SK-N-SH (cell line): ENCODE data around the gene TBC1D1. TPM values are rescaled to one million over a fixed set of nuclear protein-coding genes. Genes with fewer than 3 reads are reported as not detected.

ENCODE experiments used
- CTCF ChIA-PET: fragments of 300-600, 350-600 bp; formaldehyde crosslinking; extraction: SDS; loops from one replicate; lab custom pipeline; 2021; lab: Yijun Ruan, JAX
- POLR2A ChIA-PET: fragments of 350-600 bp; sonication (Branson Sonifier 250); formaldehyde crosslinking; extraction: SDS; loops from one replicate; lab custom pipeline; 2020; ENCODE audit warnings: antibody characterized with exemption, inconsistent platforms; lab: Yijun Ruan, JAX
- DNase-seq: peaks from one replicate; pipeline ENCODE4 v3.0.0; 2012
- H2AFZ ChIP-seq: fragments of 200-600 bp; sonication (generic); 2 replicates; pipeline ENCODE4 v1.8.1; 2016; ENCODE audit warnings: antibody characterized with exemption, mild to moderate bottlenecking, low read depth
- H3F3A ChIP-seq: fragments of 200-600 bp; sonication (generic); replicated peaks from 2 replicates; pipeline ENCODE3; 2016; ENCODE audit warnings: antibody characterized with exemption, mild to moderate bottlenecking; ENCODE audit not compliant: insufficient read depth
- H3K27ac ChIP-seq, 2 experiments: fragments of 200-500 bp in 1 of 2; fragments of 200-600 bp in 1 of 2; sonication (Bioruptor generic) in 1 of 2; sonication (generic), shearing (Covaris generic) in 1 of 2; 2 replicates each; pipeline versions ENCODE4 v1.5.1 to v1.6.1; 2014 to 2016; ENCODE audit warnings: low read depth in 2 of 2, inconsistent platforms in 1 of 2, low read length in 1 of 2, mild to moderate bottlenecking in 1 of 2, mixed read lengths in 1 of 2
- H3K27me3 ChIP-seq: fragments of 200-600 bp; sonication (generic), shearing (Covaris generic); 2 replicates; pipeline ENCODE4 v1.6.1; 2016; ENCODE audit warnings: mixed run types; ENCODE audit not compliant: insufficient read depth
- H3K36me3 ChIP-seq, 2 experiments: fragments of 200-500 bp in 1 of 2; fragments of 200-600 bp in 1 of 2; sonication (Bioruptor generic) in 1 of 2; sonication (generic) in 1 of 2; replicated peaks in 1 of 2; 2 replicates each; pipeline versions ENCODE3 to v1.5.1; 2014 to 2016; ENCODE audit warnings: low read length in 1 of 2, mild to moderate bottlenecking in 1 of 2; ENCODE audit not compliant: insufficient read depth in 2 of 2, control insufficient read depth in 1 of 2
- H3K4me1 ChIP-seq, 2 experiments: fragments of 200-500 bp in 1 of 2; fragments of 200-600 bp in 1 of 2; sonication (Bioruptor generic) in 1 of 2; sonication (generic), shearing (Covaris generic) in 1 of 2; 2 replicates each; pipeline versions ENCODE4 v1.5.1 to v1.6.1; 2014 to 2016; ENCODE audit warnings: low read depth in 1 of 2, low read length in 1 of 2, mixed run types in 1 of 2; ENCODE audit not compliant: insufficient read depth in 2 of 2, control insufficient read depth in 1 of 2
- H3K4me2 ChIP-seq: fragments of 200-600 bp; sonication (generic), shearing (Covaris generic); 2 replicates; pipeline ENCODE4 v1.6.1; 2017; ENCODE audit warnings: mixed run types
- H3K4me3 ChIP-seq, 2 experiments: fragments of 200-500 bp in 1 of 2; fragments of 200-600 bp in 1 of 2; sonication (Bioruptor generic) in 1 of 2; sonication (generic), shearing (Covaris generic) in 1 of 2; 2 replicates each; pipeline versions ENCODE4 v1.5.1 to v1.8.1; 2014 to 2016; ENCODE audit warnings: low read depth in 2 of 2, inconsistent platforms in 1 of 2, low read length in 1 of 2, mild to moderate bottlenecking in 1 of 2, mixed read lengths in 1 of 2, moderate library complexity in 1 of 2
- H3K79me2 ChIP-seq: fragments of 200-600 bp; sonication (generic); 2 replicates; pipeline ENCODE4 v1.8.1; 2017; ENCODE audit warnings: mild to moderate bottlenecking; ENCODE audit not compliant: insufficient read depth
- H3K9ac ChIP-seq: fragments of 200-600 bp; sonication (generic); 2 replicates; pipeline ENCODE4 v1.6.1; 2017; ENCODE audit warnings: mixed run types
- H3K9me2 ChIP-seq: fragments of 200-600 bp; sonication (generic); 2 replicates; pipeline ENCODE4 v1.6.1; 2017; ENCODE audit warnings: mixed run types
- H3K9me3 ChIP-seq: fragments of 200-600 bp; sonication (generic); 2 replicates; pipeline ENCODE4 v1.6.1; 2017; ENCODE audit warnings: mixed run types, mild to moderate bottlenecking, moderate library complexity
- H4K20me1 ChIP-seq: fragments of 200-600 bp; sonication (generic); 2 replicates; pipeline ENCODE4 v1.6.1; 2017; ENCODE audit warnings: mild to moderate bottlenecking, mixed run types; ENCODE audit not compliant: insufficient read depth
- CHD2 ChIP-seq: fragments of 150-350 bp; IDR thresholded peaks from 2 replicates; pipeline ENCODE4 v1.6.1; 2018; ENCODE audit warnings: low read length; ENCODE audit not compliant: partially characterized antibody
- FOXJ3 ChIP-seq: sonication (generic); formaldehyde crosslinking; IDR thresholded peaks from 2 replicates; pipeline ENCODE4 v1.5.1; 2020; ENCODE audit warnings: mild to moderate bottlenecking, missing genetic modification reagents
- FOXM1 ChIP-seq: IDR thresholded peaks from 2 replicates; pipeline ENCODE4 v1.4.0; 2012; ENCODE audit warnings: low read depth, mild to moderate bottlenecking
- GABPA ChIP-seq: IDR thresholded peaks from 2 replicates; pipeline ENCODE4 v1.4.0; 2012; ENCODE audit warnings: low read depth, mild to moderate bottlenecking
- GATA2 ChIP-seq: sonication (generic); formaldehyde crosslinking; IDR thresholded peaks from 2 replicates; pipeline ENCODE4 v1.5.0; 2020; ENCODE audit warnings: mild to moderate bottlenecking, missing genetic modification reagents
- JUND ChIP-seq: IDR thresholded peaks from 2 replicates; pipeline ENCODE4 v1.4.0; 2012
- MAX ChIP-seq: IDR thresholded peaks from 2 replicates; pipeline ENCODE4 v1.4.0; 2012; ENCODE audit warnings: low read depth
- RAD21 ChIP-seq: IDR thresholded peaks from 2 replicates; pipeline ENCODE4 v1.6.1; 2012; ENCODE audit warnings: mild to moderate bottlenecking, low read length
- RXRA ChIP-seq: IDR thresholded peaks from 2 replicates; pipeline ENCODE4 v1.4.0; 2012; ENCODE audit warnings: low read depth, mild to moderate bottlenecking, borderline replicate concordance
- SIN3A ChIP-seq: IDR thresholded peaks from 2 replicates; pipeline ENCODE4 v1.6.1; 2012; ENCODE audit warnings: low read depth, mild to moderate bottlenecking, low read length, moderate library complexity, borderline replicate concordance
- TCF12 ChIP-seq: IDR thresholded peaks from 2 replicates; pipeline ENCODE4 v1.4.0; 2012
- YY1 ChIP-seq: IDR thresholded peaks from 2 replicates; pipeline ENCODE4 v1.4.0; 2012; ENCODE audit warnings: low read depth, mild to moderate bottlenecking
- WGBS: methylation state at CpG from one replicate; pipeline ENCODE4 v1.1.6; 2017; ENCODE audit warnings: low lambda C conversion rate; 5-methylcytosine and 5-hydroxymethylcytosine counted together
- polyA plus RNA-seq, 3 experiments: library from polyadenylated mRNA; depleted of rRNA; stranded (reverse); fragments of >200 nt; gene quantifications; 2 replicates each; pipeline ENCODE4 v1.2.3, GENCODE V29; 2012
- TF ChIP-seq, protein P1 (sequence below): IDR thresholded peaks from 2 replicates; pipeline ENCODE4 v1.4.0; 2012; ENCODE audit warnings: low read depth, borderline replicate concordance
- TF ChIP-seq, protein P2 (sequence below): fragments of 150-350 bp; IDR thresholded peaks from 2 replicates; pipeline ENCODE4 v1.6.1; 2016; ENCODE audit warnings: mild to moderate bottlenecking, low read depth, low read length
- TF ChIP-seq, protein P3 (sequence below): IDR thresholded peaks from 2 replicates; pipeline ENCODE4 v1.6.1; 2012; ENCODE audit warnings: mild to moderate bottlenecking, low read depth, low read length, moderate library complexity
- TF ChIP-seq, protein P4 (sequence below): IDR thresholded peaks from 2 replicates; pipeline ENCODE4; 2012

Gene TBC1D1
- polyA plus RNA-seq, 1 of the 3 experiments (the other 2 are of a cell fraction) = 29.8 TPM

DNA sequence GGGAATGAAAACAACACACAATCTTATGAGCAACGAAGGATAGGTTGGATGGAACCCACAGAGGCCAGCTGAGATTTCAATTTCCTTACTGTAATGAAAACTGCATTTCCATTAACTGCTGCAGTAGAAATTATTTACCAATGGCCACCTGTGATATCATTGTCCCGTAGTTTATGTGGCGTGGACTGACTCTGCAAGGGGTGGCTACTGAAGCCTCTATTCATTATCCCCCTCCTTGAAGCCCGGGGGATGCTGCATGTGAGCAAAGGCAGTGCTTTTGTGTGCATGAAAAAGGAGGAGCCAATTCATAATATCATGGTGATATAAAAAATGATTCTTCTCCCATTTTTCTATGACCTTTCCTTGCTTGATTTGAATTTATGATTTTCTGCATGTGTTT, 277.1 kb downstream of the TBC1D1 start (continued):
- TF ChIP-seq, protein P1, sequence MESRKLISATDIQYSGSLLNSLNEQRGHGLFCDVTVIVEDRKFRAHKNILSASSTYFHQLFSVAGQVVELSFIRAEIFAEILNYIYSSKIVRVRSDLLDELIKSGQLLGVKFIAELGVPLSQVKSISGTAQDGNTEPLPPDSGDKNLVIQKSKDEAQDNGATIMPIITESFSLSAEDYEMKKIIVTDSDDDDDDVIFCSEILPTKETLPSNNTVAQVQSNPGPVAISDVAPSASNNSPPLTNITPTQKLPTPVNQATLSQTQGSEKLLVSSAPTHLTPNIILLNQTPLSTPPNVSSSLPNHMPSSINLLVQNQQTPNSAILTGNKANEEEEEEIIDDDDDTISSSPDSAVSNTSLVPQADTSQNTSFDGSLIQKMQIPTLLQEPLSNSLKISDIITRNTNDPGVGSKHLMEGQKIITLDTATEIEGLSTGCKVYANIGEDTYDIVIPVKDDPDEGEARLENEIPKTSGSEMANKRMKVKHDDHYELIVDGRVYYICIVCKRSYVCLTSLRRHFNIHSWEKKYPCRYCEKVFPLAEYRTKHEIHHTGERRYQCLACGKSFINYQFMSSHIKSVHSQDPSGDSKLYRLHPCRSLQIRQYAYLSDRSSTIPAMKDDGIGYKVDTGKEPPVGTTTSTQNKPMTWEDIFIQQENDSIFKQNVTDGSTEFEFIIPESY = no peak
- TF ChIP-seq MAX = no peak

- Histone ChIP-seq H3K36me3 (no peaks in the 10 kb centered on the region), H3K79me2 (no peaks in the 10 kb centered on the region), H3K9me2 (no peaks in the 10 kb centered on the region), H2AFZ (no peak overlapping the region), H4K20me1 (no peaks in the 10 kb centered on the region), H3K4me2 (no peak overlapping the region), H3F3A (no peaks in the 10 kb centered on the region), H3K9ac (no peak overlapping the region), H3K4me3 (no peak overlapping the region), H3K4me1 (peaks cover 0 to 3% of the 10 kb centered on the region in 2 experiments; a peak in 3 of 4 replicates), H3K9me3 (no peaks in the 10 kb centered on the region), H3K27me3 (no peaks in the 10 kb centered on the region), H3K27ac (no peak overlapping the region)
- DNase-seq = no peak
- ChIA-PET POLR2A (no interaction called here), CTCF (interaction anchor here (0.7 to 2.5 kb wide), 2 partner anchors 10 to 562 kb away, joined by 4 to 15 read pairs; no protein-coding TSS in a partner anchor)
- WGBS = 69% methylated on average over 5 of the region's 5 CpGs
- TF ChIP-seq MAX (no peak), CHD2 (no peak), GABPA (no peak), JUND (no peak)
These were observed 278.6 kb downstream of the TBC1D1 start for GRCh38 chr4:38169524-38169923.

GRCh38 chr4:38170338-38171169, 279.7 kb downstream of the TBC1D1 start:
- no peaks in the 10 kb centered on the region for H3K9me2 ChIP-seq
- H2AFZ ChIP-seq = no peak overlapping the region
- POLR2A ChIA-PET = no interaction called here
- 72% methylated on average over 7 of the region's 7 CpGs for WGBS
- no peaks in the 10 kb centered on the region for H3K36me3 ChIP-seq
- H3K4me2 ChIP-seq = no peak overlapping the region
- no peaks in the 10 kb centered on the region for H4K20me1 ChIP-seq
- H3K4me3 ChIP-seq = no peak overlapping the region
- H3K4me1 ChIP-seq = peaks cover 0 to 7% of the 10 kb centered on the region in 2 experiments; a peak in 3 of 4 replicates
- no peak overlapping the region for H3K9ac ChIP-seq
- no peaks in the 10 kb centered on the region for H3F3A ChIP-seq
- no peaks in the 10 kb centered on the region for H3K9me3 ChIP-seq
- DNase-seq = no peak
- no peaks in the 10 kb centered on the region for H3K79me2 ChIP-seq
- no peaks in the 10 kb centered on the region for H3K27me3 ChIP-seq
- CTCF ChIA-PET = interaction anchor here (0.6 to 2.5 kb wide), 6 partner anchors 9 to 571 kb away, joined by 3 to 15 read pairs (median 3); no protein-coding TSS in a partner anchor
- peak overlapping the region in 1 of 2 experiments; percentile 16; a peak in 1 of 4 replicates for H3K27ac ChIP-seq
- TF ChIP-seq SIN3A = no peak
- no peak for TF ChIP-seq RAD21
- no peak for TF ChIP-seq FOXM1
- TF ChIP-seq, protein P2, sequence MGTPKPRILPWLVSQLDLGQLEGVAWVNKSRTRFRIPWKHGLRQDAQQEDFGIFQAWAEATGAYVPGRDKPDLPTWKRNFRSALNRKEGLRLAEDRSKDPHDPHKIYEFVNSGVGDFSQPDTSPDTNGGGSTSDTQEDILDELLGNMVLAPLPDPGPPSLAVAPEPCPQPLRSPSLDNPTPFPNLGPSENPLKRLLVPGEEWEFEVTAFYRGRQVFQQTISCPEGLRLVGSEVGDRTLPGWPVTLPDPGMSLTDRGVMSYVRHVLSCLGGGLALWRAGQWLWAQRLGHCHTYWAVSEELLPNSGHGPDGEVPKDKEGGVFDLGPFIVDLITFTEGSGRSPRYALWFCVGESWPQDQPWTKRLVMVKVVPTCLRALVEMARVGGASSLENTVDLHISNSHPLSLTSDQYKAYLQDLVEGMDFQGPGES = no peak
- no peak for TF ChIP-seq FOXJ3 (CRISPR knock-in tag)
- no peak for TF ChIP-seq YY1
- TF ChIP-seq GATA2 (CRISPR knock-in tag) = no peak
- TF ChIP-seq, protein P3, sequence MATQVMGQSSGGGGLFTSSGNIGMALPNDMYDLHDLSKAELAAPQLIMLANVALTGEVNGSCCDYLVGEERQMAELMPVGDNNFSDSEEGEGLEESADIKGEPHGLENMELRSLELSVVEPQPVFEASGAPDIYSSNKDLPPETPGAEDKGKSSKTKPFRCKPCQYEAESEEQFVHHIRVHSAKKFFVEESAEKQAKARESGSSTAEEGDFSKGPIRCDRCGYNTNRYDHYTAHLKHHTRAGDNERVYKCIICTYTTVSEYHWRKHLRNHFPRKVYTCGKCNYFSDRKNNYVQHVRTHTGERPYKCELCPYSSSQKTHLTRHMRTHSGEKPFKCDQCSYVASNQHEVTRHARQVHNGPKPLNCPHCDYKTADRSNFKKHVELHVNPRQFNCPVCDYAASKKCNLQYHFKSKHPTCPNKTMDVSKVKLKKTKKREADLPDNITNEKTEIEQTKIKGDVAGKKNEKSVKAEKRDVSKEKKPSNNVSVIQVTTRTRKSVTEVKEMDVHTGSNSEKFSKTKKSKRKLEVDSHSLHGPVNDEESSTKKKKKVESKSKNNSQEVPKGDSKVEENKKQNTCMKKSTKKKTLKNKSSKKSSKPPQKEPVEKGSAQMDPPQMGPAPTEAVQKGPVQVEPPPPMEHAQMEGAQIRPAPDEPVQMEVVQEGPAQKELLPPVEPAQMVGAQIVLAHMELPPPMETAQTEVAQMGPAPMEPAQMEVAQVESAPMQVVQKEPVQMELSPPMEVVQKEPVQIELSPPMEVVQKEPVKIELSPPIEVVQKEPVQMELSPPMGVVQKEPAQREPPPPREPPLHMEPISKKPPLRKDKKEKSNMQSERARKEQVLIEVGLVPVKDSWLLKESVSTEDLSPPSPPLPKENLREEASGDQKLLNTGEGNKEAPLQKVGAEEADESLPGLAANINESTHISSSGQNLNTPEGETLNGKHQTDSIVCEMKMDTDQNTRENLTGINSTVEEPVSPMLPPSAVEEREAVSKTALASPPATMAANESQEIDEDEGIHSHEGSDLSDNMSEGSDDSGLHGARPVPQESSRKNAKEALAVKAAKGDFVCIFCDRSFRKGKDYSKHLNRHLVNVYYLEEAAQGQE = no peak
- TF ChIP-seq TCF12 = no peak; the same call in 1 of the 2 replicates
- TF ChIP-seq, protein P4, sequence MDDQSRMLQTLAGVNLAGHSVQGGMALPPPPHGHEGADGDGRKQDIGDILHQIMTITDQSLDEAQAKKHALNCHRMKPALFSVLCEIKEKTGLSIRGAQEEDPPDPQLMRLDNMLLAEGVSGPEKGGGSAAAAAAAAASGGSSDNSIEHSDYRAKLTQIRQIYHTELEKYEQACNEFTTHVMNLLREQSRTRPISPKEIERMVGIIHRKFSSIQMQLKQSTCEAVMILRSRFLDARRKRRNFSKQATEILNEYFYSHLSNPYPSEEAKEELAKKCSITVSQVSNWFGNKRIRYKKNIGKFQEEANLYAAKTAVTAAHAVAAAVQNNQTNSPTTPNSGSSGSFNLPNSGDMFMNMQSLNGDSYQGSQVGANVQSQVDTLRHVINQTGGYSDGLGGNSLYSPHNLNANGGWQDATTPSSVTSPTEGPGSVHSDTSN = peak; percentile 54
- no peak for TF ChIP-seq RXRA
